IMR-90 (cell line): ENCODE results near the gene PRDM10. TPM values are rescaled to one million over a fixed set of nuclear protein-coding genes. Genes with fewer than 3 reads are reported as not detected.
A peak's percentile ranks its signal among the peaks of the same experiment; 100 is the strongest.

Source experiments
- ATAC-seq: fragments of 200-7000 bp; cut with Tn5 transposase; 2 replicates; pipeline ENCODE4 v1.9.1; 2020; ENCODE audit warnings: low read depth, mild to moderate bottlenecking, moderate library complexity
- BruUV-seq: library from RNA; stranded (reverse); fragments of 400-500 nt; replicated peaks from 2 replicates; lab custom pipeline; 2021; lab: Mats Ljungman, UMichigan
- CTCF ChIA-PET: fragments of 300-600 bp; formaldehyde crosslinking; extraction: SDS; loops from one replicate; lab custom pipeline; 2021; ENCODE audit warnings: antibody characterized with exemption; lab: Yijun Ruan, JAX
- POLR2A ChIA-PET: fragments of 300-600 bp; sonication (Branson Sonifier 250); formaldehyde crosslinking; loops from one replicate; lab custom pipeline; 2022; ENCODE audit warnings: antibody characterized with exemption; ENCODE audit not compliant: unreplicated experiment; lab: Charles Lee
- DNase-seq: peaks from one replicate; pipeline ENCODE4 v3.0.0; 2013
- H2AFZ ChIP-seq: replicated peaks from 2 replicates; pipeline ENCODE3; 2013; ENCODE audit warnings: low read length, mild to moderate bottlenecking; ENCODE audit not compliant: poor library complexity
- H2AK5ac ChIP-seq: 2 replicates; pipeline ENCODE4 v1.6.1; 2013; ENCODE audit warnings: low read depth, low read length, inconsistent platforms
- H2AK9ac ChIP-seq: replicated peaks from 2 replicates; pipeline ENCODE3; 2013; ENCODE audit warnings: mild to moderate bottlenecking, low read depth, low read length, moderate library complexity; ENCODE audit not compliant: poor library complexity
- H2BK120ac ChIP-seq: 2 replicates; pipeline ENCODE4 v1.6.1; 2013; ENCODE audit warnings: low read depth, low read length, inconsistent platforms
- H2BK15ac ChIP-seq: 3 replicates; pipeline ENCODE4 v1.6.1; 2013; ENCODE audit warnings: low read depth, low read length, inconsistent platforms
- H2BK20ac ChIP-seq: 2 replicates; pipeline ENCODE4 v1.6.1; 2013; ENCODE audit warnings: low read depth, mild to moderate bottlenecking, inconsistent platforms, low read length, moderate library complexity
- H2BK5ac ChIP-seq: 2 replicates; pipeline ENCODE4 v1.6.1; 2013; ENCODE audit warnings: mild to moderate bottlenecking, low read depth, low read length, inconsistent platforms; ENCODE audit not compliant: poor library complexity, severe bottlenecking
- H3K14ac ChIP-seq: replicated peaks from 2 replicates; pipeline ENCODE4 v1.6.1; 2013; ENCODE audit warnings: low read depth, low read length, inconsistent platforms
- H3K18ac ChIP-seq: 2 replicates; pipeline ENCODE4 v1.6.1; 2013; ENCODE audit warnings: low read depth, low read length, control low read depth
- H3K23ac ChIP-seq: 2 replicates; pipeline ENCODE4 v1.6.1; 2013; ENCODE audit warnings: low read depth, low read length, inconsistent platforms
- H3K27ac ChIP-seq: 2 replicates; pipeline ENCODE4 v1.5.1; 2013; ENCODE audit warnings: mild to moderate bottlenecking, control low read depth, low read length; ENCODE audit not compliant: insufficient read depth
- H3K27me3 ChIP-seq: 2 replicates; pipeline ENCODE4 v1.6.1; 2013; ENCODE audit warnings: low read length; ENCODE audit not compliant: control insufficient read depth, insufficient read depth
- H3K36me3 ChIP-seq: 2 replicates; pipeline ENCODE4 v1.6.1; 2013; ENCODE audit warnings: low read length, mixed read lengths; ENCODE audit not compliant: control insufficient read depth, insufficient read depth
- H3K4ac ChIP-seq: 2 replicates; pipeline ENCODE4 v1.6.1; 2013; ENCODE audit warnings: low read depth, low read length, inconsistent platforms
- H3K4me1 ChIP-seq: 2 replicates; pipeline ENCODE4 v1.6.1; 2013; ENCODE audit warnings: low read length, mixed read lengths; ENCODE audit not compliant: control insufficient read depth, insufficient read depth
- H3K4me2 ChIP-seq: 2 replicates; pipeline ENCODE4 v1.6.1; 2013; ENCODE audit warnings: low read depth, mild to moderate bottlenecking, control low read depth, low read length, moderate library complexity
- H3K4me3 ChIP-seq: 2 replicates; pipeline ENCODE4 v1.5.1; 2013; ENCODE audit warnings: low read depth, mild to moderate bottlenecking, control low read depth, low read length, moderate library complexity; ENCODE audit not compliant: insufficient read depth
- H3K56ac ChIP-seq: 2 replicates; pipeline ENCODE4 v1.6.1; 2013; ENCODE audit warnings: low read length, inconsistent platforms; ENCODE audit not compliant: insufficient read depth; ENCODE audit errors: extremely low read depth
- H3K79me1 ChIP-seq, 2 experiments: 2 replicates each; pipeline ENCODE4 v1.6.1; 2013; ENCODE audit warnings: low read length in 2 of 2, inconsistent platforms in 1 of 2, low read depth in 1 of 2
- H3K9ac ChIP-seq: 2 replicates; pipeline ENCODE4 v1.6.1; 2013; ENCODE audit warnings: low read depth, low read length, control low read depth
- H3K9me1 ChIP-seq: 2 replicates; pipeline ENCODE4 v1.6.1; 2013; ENCODE audit warnings: low read length, inconsistent platforms; ENCODE audit not compliant: insufficient read depth
- H3K9me3 ChIP-seq: 2 replicates; pipeline ENCODE4 v1.6.1; 2013; ENCODE audit warnings: low read length; ENCODE audit not compliant: control insufficient read depth, insufficient read depth
- H4K20me1 ChIP-seq: 2 replicates; pipeline ENCODE4 v1.6.1; 2013; ENCODE audit warnings: low read length, inconsistent platforms; ENCODE audit not compliant: insufficient read depth
- H4K5ac ChIP-seq: 2 replicates; pipeline ENCODE4 v1.6.1; 2013; ENCODE audit warnings: mild to moderate bottlenecking, low read depth, low read length, control low read depth
- H4K8ac ChIP-seq, 2 experiments: 2 replicates each; pipeline ENCODE4 v1.6.1; 2013; ENCODE audit warnings: low read depth in 2 of 2, low read length in 2 of 2, control low read depth in 1 of 2, inconsistent platforms in 1 of 2
- H4K91ac ChIP-seq: 2 replicates; pipeline ENCODE4 v1.6.1; 2013; ENCODE audit warnings: low read depth, low read length, inconsistent platforms; ENCODE audit not compliant: insufficient read depth
- CEBPB ChIP-seq: IDR thresholded peaks from 2 replicates; pipeline ENCODE4 v1.6.1; 2012; ENCODE audit warnings: low read depth, low read length, improper control_type of control experiment
- FOS ChIP-seq: fragments of 150-350 bp; IDR thresholded peaks from 2 replicates; pipeline ENCODE4 v1.6.1; 2016; ENCODE audit warnings: low read depth, low read length
- RCOR1 ChIP-seq: IDR thresholded peaks from 2 replicates; pipeline ENCODE4 v1.6.1; 2012; ENCODE audit warnings: mild to moderate bottlenecking, low read length, improper control_type of control experiment; ENCODE audit not compliant: insufficient replicate concordance
- RFX5 ChIP-seq: IDR thresholded peaks from 2 replicates; pipeline ENCODE4 v1.8.0; 2012; ENCODE audit warnings: low read depth, mild to moderate bottlenecking, low read length, moderate library complexity
- WGBS, 2 experiments: methylation state at CpG; one replicate each; pipeline versions ENCODE4 v1.1.5 to v1.1.7; 2013; ENCODE audit warnings: missing lambda C conversion rate in 2 of 2; ENCODE audit not compliant: insufficient read length in 1 of 2; ENCODE audit errors: extremely low coverage in 2 of 2; 5-methylcytosine and 5-hydroxymethylcytosine counted together
- dilution Hi-C: fragments of 300-500 bp; cut with HindIII; formaldehyde crosslinking; loops from one replicate; pipeline ENCODE4 v1.14.3; 2018; ENCODE audit warnings: low sequenced_read_pairs; ENCODE audit not compliant: unreplicated experiment
- in situ Hi-C: fragments of 300-500 bp; cut with MboI; formaldehyde crosslinking; loops from 3 replicates; pipeline ENCODE4 v1.14.3; 2019; ENCODE audit warnings: low sequenced_read_pairs, inconsistent platforms, mixed read lengths
- intact Hi-C: fragments of 100-400 bp; cut with micrococcal nuclease; formaldehyde crosslinking; loops from 2 replicates; pipeline ENCODE4 v1.10.0; 2022
- polyA plus RNA-seq, 3 experiments: library from polyadenylated mRNA; depleted of rRNA; stranded (reverse); fragments of >200 nt; gene quantifications; 2 replicates each; pipeline ENCODE4 v1.2.3, GENCODE V29; 2012; ENCODE audit warnings: low replicate concordance in 1 of 3
- total RNA-seq: library from RNA; depleted of rRNA; stranded (reverse); fragments of >200 nt; gene quantifications from 2 replicates; pipeline ENCODE4 v1.2.3, GENCODE V29; 2012

The PRDM10 gene
- total and polyA plus RNA-seq, 2 of the 4 experiments (the other 2 are of a cell fraction): 3.1 to 6.5 TPM

GRCh38 chr11:129930296-129930695, 72.3 kb downstream of the PRDM10 start:
- H3K56ac ChIP-seq: no peak overlapping the region
- ATAC-seq: no peak
- intact Hi-C loops (no loop called here), dilution Hi-C loops (loop anchor here (25.0 kb wide), 1 partner anchor 207 kb away; no protein-coding TSS in a partner anchor), in situ Hi-C loops (no loop called here)
- whole genome bisulfite sequencing, 2 experiments: 74% methylated on average over 3 of the region's 6 CpGs; no CpG with 5 or more reads in 1 of the 2 experiments
- 0 out of 2 replicates have a peak, but pooled peaks cover 3% of the 10 kb centered on the region for H3K9me1 ChIP-seq
- no peaks in the 10 kb centered on the region for H3K79me1 ChIP-seq
- ChIA-PET CTCF (interaction anchor here (0.8 to 3.9 kb wide), 3 partner anchors 9 to 202 kb away, joined by 3 to 11 read pairs (median 3); no protein-coding TSS in a partner anchor), POLR2A (no interaction called here)
- DNase-seq: peak; percentile 33
- H3K9me3 ChIP-seq: no peaks in the 10 kb centered on the region
- no peak overlapping the region for H2BK5ac ChIP-seq
- H3K4me1 ChIP-seq: no peaks in the 10 kb centered on the region
- H2AK9ac ChIP-seq: no peak overlapping the region
- no peaks in the 10 kb centered on the region for H3K27me3 ChIP-seq
- no peak overlapping the region for H3K9ac ChIP-seq
- H2AK5ac ChIP-seq: no peak overlapping the region
- no peaks in the 10 kb centered on the region for H4K20me1 ChIP-seq
- no peak overlapping the region for H4K91ac ChIP-seq
- no peak overlapping the region for H3K4me2 ChIP-seq
- H3K14ac ChIP-seq: no peak overlapping the region
- no peak overlapping the region for H2BK15ac ChIP-seq
- no peak overlapping the region for H3K4ac ChIP-seq
- H3K36me3 ChIP-seq: peaks cover 13% of the 10 kb centered on the region
- H3K27ac ChIP-seq: no peak overlapping the region
- H4K8ac ChIP-seq: no peak overlapping the region
- BruUV-seq: no TSS peak
- TF ChIP-seq FOS: no peak
- TF ChIP-seq RCOR1: no peak
- TF ChIP-seq RFX5: no peak
- TF ChIP-seq CEBPB: no peak
- H3K23ac ChIP-seq: no peak overlapping the region
- no peak overlapping the region for H2BK120ac ChIP-seq
- no peak overlapping the region for H2BK20ac ChIP-seq
- no peak overlapping the region for H2AFZ ChIP-seq
- no peak overlapping the region for H3K18ac ChIP-seq
- no peak overlapping the region for H4K5ac ChIP-seq
- no peak overlapping the region for H3K4me3 ChIP-seq
